ENCODE results near the gene AP2A2. TPM values are rescaled to one million over a fixed set of nuclear protein-coding genes. Genes with fewer than 3 reads are reported as not detected.

AP2A2 gene
- total RNA-seq, 1 donor from 2014 or later = 53.8 TPM

DNA sequence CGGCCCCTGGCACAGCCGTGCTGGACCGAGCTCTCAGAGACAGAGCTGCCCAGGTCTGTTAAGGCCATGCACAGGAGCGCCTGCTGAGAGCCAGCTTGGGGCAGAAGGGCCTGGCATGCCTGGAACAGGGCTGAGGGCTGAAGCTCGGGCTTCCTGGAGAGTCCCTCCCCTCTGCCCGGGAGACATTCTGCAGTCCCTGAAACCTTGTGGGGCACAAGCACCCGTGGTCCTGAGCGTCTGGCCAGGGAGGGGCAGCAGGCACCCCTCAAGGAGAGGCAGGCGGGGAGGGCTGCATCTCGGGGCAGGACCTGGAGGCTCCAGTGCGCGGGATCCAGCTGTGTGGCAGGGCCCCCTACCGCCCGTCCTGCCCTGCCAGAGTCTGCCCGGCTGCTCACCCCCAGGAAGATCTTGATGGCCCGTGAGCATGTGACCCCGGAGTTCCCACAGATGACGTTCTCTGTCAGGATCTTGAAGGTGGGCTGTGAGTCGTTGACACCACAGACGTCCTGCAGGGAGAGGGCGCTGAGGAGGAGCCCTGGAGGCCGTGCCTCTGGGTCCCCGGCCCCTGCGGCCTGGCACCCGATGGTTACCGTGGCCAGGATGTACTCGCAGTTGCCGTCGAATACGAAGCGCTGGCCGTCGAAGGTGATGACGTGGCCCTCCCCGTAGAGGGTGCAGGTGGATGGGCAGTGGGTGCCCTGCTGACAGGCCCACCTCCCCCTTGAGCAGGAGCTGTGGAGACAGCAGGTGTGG lies 99.9 kb downstream of the AP2A2 start:
- Mint-ChIP-seq H3K4me1 (no peaks in the 10 kb centered on the region), H3K36me3 (ENCODE audit: low read depth) (no peaks in the 10 kb centered on the region), H3K9me3 (no peaks in the 10 kb centered on the region), H3K27ac (no peak overlapping the region), H3K4me3 (no peak overlapping the region), H3K27me3 (no peaks in the 10 kb centered on the region)
- intact Hi-C loops (cut with micrococcal nuclease) = no loop called here
- DNase-seq = no peak

DNA sequence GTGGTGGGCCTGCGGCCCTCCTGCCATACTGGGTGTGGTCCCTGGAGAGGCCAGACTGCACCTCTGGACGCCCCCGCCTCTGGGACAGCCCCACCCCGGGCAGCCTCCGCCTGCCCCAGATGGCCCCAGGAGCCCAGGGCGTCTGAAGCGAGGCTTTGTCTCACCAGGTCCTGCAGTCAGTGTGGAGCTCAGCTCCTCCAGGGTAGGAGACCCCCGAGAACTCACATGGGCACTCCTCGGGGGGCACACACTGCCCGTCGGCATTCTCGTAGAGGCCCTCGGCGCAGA lies 100.4 kb downstream of the AP2A2 start:
- DNase-seq = no peak
- Mint-ChIP-seq H3K9me3 (no peaks in the 10 kb centered on the region), H3K4me1 (no peaks in the 10 kb centered on the region), H3K4me3 (no peak overlapping the region), H3K27me3 (no peaks in the 10 kb centered on the region), H3K27ac (no peak overlapping the region), H3K36me3 (ENCODE audit: low read depth) (no peaks in the 10 kb centered on the region)
- intact Hi-C loops (cut with micrococcal nuclease) = no loop called here

DNA sequence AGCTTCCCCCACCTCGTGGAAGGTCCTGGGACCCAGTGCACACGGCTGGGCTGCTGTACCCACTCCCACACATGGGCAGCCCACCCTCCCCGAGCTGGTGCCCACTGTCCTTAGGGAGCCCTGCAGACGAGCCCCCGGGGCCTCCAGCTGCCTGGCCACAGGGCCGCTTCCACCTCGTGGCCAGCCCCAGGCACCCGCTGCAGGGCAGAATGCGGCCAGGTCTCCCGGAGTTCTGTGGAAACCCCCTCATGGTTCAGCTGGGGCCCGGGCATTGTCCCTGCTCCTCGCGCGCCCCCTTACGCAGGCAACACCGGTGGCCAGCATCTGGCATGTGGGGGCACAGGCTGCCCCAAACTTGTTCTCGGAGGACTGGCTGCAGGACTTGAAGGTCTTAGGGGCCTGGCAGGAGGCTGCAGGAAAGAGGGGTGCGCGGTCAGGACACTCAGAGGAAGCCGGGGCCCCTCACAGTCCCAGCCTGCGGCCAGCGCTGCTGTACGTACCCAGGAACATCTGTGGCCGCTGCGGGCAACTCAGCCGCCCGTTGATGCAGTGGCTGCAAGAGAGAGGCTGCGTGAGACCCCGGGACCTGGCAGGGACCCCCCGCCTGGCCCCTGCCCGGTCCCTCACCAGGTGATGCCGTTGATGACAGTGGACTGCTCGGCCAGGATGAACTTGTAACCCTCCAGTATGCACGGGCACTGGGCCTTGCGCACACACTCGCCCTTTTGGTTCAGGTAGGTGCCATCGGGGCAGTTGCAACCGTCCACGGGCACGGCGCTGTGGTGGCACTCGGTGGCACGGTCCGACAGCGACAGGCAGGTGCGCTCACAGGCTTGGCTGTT lies 101.2 kb downstream of the AP2A2 start:
- Mint-ChIP-seq H3K4me3 (no peak overlapping the region), H3K27ac (no peak overlapping the region), H3K9me3 (no peaks in the 10 kb centered on the region), H3K4me1 (no peaks in the 10 kb centered on the region), H3K27me3 (no peaks in the 10 kb centered on the region), H3K36me3 (ENCODE audit: low read depth) (no peaks in the 10 kb centered on the region)
- intact Hi-C loops (cut with micrococcal nuclease) = no loop called here
- DNase-seq = no peak

DNA sequence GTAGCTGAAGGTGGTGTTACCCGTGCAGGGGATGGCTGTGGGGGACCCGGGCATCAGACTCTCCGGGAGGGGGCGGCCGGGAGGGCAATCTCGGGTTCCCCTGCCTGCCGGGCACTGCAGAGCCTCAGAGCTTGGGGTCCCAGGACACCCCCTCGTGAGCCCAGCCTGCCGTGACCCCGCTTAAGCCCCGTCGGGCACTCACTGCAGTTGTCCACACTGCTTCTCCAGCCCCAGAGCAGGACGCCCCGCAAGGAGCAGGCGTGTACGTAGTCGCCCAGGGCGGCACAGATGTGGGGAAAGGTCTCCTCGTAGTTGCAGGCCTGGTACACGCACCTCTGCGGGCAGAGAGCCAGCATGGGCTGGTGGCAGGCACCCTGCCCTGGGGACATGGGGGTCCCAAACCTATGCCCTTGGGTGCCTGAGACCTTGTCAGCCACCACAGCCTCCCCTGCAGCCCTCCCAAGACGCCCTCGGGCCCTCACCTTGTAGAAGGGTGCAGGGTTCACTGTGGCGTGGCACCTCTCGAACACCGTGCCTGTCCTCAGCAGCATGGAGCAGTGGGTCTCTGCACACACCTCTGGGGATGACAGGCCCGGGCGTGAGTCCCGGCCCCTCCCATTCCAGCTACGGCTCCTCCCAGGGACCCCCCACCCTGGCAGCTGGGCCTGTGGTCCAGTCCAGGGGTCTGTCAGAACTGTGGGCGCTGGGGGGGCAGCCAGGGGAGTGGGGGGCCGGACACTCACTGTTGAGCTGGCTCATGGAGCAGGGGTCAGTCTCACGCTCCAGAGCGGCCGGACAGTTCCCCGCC lies 102.0 kb downstream of the AP2A2 start:
- H3K27me3 Mint-ChIP-seq = no peaks in the 10 kb centered on the region
- H3K9me3 Mint-ChIP-seq = no peaks in the 10 kb centered on the region
- DNase-seq = no peak
- H3K4me1 Mint-ChIP-seq = no peaks in the 10 kb centered on the region
- no peak overlapping the region for H3K27ac Mint-ChIP-seq
- intact Hi-C loops (cut with micrococcal nuclease) = no loop called here
- H3K36me3 Mint-ChIP-seq (ENCODE audit: low read depth) = no peaks in the 10 kb centered on the region
- no peak overlapping the region for H3K4me3 Mint-ChIP-seq

DNA sequence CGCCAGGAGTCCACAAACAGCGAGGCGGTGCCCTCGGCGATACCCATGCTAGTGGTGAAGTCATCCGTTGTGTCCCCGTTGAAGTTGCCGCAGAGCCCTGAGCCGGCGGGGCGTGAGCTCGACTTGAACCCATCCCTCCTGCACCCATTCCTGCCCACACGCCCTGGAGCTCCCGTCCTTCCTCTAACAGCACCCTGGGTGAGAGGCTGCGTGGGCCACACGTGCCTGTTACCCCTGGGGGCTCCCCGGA lies 102.5 kb downstream of the AP2A2 start:
- Mint-ChIP-seq H3K4me1 (no peaks in the 10 kb centered on the region), H3K27ac (no peak overlapping the region), H3K27me3 (no peaks in the 10 kb centered on the region), H3K9me3 (no peaks in the 10 kb centered on the region), H3K4me3 (no peak overlapping the region), H3K36me3 (ENCODE audit: low read depth) (no peaks in the 10 kb centered on the region)
- intact Hi-C loops (cut with micrococcal nuclease) = no loop called here
- no peak for DNase-seq

DNA sequence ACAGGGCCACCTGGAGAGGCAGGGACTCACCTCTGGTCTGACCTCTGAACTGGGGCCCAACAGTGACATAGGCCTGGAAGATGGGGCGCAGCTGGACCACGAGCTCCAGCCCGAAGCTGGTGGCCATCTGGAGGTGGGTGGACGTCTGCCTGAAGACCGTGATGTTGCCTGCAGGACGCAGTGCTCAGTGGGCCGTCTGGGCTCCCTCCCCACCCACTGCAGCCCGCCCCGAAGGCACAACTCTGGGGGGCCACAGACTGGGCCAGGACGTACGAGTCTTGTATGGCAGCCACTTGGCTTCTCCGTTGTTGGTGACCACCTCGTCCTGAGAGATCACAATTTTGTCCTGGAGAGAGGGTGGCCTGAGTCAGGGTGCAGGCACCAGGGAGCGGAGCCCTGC lies 102.9 kb downstream of the AP2A2 start:
- intact Hi-C loops (cut with micrococcal nuclease) = no loop called here
- no peaks in the 10 kb centered on the region for H3K4me1 Mint-ChIP-seq
- no peak for DNase-seq
- H3K4me3 Mint-ChIP-seq = no peak overlapping the region
- no peaks in the 10 kb centered on the region for H3K27me3 Mint-ChIP-seq
- no peaks in the 10 kb centered on the region for H3K9me3 Mint-ChIP-seq
- H3K36me3 Mint-ChIP-seq (ENCODE audit: low read depth) = no peaks in the 10 kb centered on the region
- H3K27ac Mint-ChIP-seq = no peak overlapping the region

DNA sequence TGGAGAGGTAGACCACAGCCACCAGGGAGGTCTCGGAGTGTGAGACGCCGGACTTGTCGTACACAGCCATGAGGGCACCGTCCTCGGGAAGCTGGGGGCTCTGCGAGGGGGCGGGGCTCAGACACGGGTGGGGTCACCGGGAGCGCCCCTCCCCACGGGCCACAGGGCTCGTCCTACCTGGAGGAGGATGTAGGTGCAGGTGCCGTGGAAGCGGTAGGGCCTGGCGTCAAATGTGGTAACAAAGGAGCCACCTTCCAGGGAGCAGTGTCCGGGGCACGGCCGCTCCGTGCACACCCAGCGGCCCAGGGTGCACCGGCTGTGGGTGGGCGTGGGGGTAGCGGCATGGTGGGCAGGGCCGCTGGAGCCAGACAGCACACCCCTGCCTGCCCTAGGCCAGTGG lies 103.4 kb downstream of the AP2A2 start:
- no peaks in the 10 kb centered on the region for H3K36me3 Mint-ChIP-seq (ENCODE audit: low read depth)
- H3K9me3 Mint-ChIP-seq = no peaks in the 10 kb centered on the region
- DNase-seq = no peak
- no peaks in the 10 kb centered on the region for H3K27me3 Mint-ChIP-seq
- no peak overlapping the region for H3K27ac Mint-ChIP-seq
- no peak overlapping the region for H3K4me3 Mint-ChIP-seq
- intact Hi-C loops (cut with micrococcal nuclease) = no loop called here
- no peaks in the 10 kb centered on the region for H3K4me1 Mint-ChIP-seq

DNA sequence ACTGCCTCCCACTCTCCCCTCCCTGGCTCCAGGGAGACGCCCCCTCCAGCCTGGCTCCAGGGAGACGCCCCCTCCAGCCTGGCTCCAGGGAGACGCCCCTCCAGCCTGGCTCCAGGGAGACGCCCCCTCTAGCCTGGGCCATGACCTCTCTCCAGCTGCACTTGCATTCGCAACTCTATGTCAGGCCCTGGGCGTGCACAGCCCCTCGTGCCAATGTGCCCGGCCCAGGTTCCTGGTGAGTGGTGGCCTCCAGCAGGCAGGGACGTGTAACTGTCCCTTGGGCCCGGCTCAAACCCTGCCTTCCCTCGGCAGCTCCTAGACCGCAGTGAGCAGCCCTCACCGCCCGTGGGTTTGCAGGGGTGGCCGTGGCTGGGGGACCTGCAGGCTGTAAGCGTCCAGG lies 104.0 kb downstream of the AP2A2 start:
- Mint-ChIP-seq H3K27ac (no peak overlapping the region), H3K36me3 (ENCODE audit: low read depth) (no peaks in the 10 kb centered on the region), H3K27me3 (no peaks in the 10 kb centered on the region), H3K4me1 (no peaks in the 10 kb centered on the region), H3K9me3 (no peaks in the 10 kb centered on the region), H3K4me3 (no peak overlapping the region)
- intact Hi-C loops (cut with micrococcal nuclease) = no loop called here
- DNase-seq = no peak

DNA sequence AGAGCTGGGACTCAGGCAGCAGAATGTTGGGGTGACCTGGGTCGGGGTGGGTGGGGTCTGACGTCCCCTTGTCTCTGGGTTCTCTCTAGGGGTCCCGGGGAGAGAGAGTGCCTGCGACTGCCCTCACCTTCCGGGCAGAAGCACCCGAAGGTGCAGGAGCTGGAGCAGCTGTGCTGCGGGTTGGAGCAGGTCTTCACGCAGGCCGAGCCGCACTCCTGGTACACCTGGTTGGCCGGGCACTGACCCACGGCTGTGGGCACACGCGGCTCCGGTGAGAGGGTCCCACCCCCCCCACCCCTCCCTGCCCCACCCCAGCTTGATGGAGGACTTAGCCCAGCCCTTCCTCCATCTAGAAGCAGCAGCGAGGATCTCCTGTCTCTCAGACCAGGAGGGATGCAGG lies 104.4 kb downstream of the AP2A2 start:
- intact Hi-C loops (cut with micrococcal nuclease) = no loop called here
- no peak overlapping the region for H3K4me3 Mint-ChIP-seq
- H3K4me1 Mint-ChIP-seq = no peaks in the 10 kb centered on the region
- no peaks in the 10 kb centered on the region for H3K27me3 Mint-ChIP-seq
- H3K36me3 Mint-ChIP-seq (ENCODE audit: low read depth) = no peaks in the 10 kb centered on the region
- H3K27ac Mint-ChIP-seq = no peak overlapping the region
- no peak for DNase-seq
- H3K9me3 Mint-ChIP-seq = no peaks in the 10 kb centered on the region

DNA sequence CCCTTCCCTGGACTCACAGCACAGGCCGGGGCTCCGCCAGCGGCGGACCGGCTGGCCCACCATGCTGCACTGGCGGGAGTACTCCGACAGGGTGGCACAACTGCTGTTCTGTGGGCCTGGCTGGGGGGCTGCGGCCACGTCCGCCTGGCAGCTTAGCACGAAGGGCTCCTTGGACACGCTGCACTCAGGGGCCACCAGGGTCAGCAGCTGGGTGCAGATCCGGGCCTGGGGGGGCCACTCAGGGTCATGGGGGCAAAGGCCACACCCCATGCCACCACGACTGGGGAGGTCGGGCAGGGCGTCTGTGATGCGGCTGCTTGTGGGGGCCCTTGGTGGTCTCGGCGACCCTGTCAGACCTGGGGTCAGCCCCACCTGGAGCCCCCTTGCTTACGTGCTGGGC lies 104.9 kb downstream of the AP2A2 start:
- Mint-ChIP-seq H3K9me3 (no peaks in the 10 kb centered on the region), H3K27me3 (no peaks in the 10 kb centered on the region), H3K27ac (no peak overlapping the region), H3K4me3 (no peak overlapping the region), H3K36me3 (ENCODE audit: low read depth) (no peaks in the 10 kb centered on the region), H3K4me1 (no peaks in the 10 kb centered on the region)
- DNase-seq = no peak
- intact Hi-C loops (cut with micrococcal nuclease) = no loop called here

DNA sequence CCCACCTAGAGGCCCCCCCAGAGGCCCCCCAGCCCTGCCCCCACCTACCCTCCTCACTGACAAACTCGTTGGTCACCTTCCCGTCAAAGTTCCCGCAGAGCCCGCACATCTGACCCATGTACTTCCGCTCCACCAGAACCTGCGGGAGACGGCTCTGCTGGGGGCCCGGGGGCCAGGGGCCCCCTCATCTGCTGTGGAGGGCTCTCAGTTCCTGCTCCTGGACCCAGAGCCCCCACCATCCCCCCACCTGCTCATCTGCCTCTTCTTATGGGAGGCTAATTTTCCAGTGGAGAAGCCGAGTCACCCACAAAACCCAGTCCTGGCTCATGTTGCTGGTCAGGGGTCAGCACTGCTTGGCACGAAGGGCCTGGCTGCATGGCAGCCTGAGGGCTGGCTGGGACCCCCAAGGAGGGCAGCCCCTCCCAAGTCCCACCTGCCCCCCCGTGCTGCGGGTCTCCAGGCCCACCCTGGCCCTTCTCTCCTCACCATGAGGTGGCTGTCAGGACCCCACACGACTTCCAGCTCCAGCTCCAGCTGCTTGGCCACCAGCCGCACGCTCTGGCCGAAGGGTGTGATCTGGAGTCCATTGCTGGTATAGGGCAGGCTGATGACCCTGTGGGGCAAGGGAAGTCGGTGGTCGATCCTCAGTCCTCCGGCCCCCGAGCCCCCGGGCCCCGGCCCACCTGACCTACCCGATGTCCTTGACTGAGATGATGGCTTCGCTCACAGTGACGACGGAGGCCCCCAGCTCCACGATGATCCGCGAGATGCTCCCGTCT lies 105.6 kb downstream of the AP2A2 start:
- H3K36me3 Mint-ChIP-seq (ENCODE audit: low read depth) = no peaks in the 10 kb centered on the region

DNA sequence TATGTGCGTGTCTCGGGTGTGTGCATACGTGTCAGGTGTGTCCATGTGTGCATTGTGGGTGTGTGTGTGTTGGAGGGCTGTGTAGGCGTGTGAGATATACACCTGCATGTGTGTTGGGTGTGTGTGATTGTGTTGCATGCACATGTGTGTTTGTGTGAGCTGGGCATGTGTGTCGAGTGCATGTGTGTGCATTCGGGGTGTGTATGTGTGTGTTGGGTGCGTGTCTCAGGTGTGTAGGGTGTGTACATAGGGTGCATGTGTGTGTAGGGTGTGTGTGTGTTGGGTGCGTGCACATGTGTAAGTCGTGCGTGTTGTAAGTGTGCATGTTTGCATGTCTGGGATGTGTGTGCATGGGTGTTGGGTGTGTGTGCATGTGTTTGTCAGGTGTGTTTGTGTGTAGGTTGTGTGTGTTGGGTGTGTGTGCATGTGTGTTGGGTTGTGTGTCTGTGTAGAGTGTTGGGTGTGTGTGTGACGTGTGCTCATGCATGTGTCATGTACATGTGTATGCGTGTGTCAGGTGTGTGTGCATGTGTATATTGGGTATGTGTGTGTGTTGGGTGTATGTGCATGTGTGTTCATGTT lies 106.7 kb downstream of the AP2A2 start:
- no peak overlapping the region for H3K4me3 Mint-ChIP-seq
- no peaks in the 10 kb centered on the region for H3K9me3 Mint-ChIP-seq
- H3K36me3 Mint-ChIP-seq (ENCODE audit: low read depth) = no peaks in the 10 kb centered on the region
- no peak for DNase-seq
- no peaks in the 10 kb centered on the region for H3K4me1 Mint-ChIP-seq
- intact Hi-C loops (cut with micrococcal nuclease) = no loop called here
- H3K27ac Mint-ChIP-seq = no peak overlapping the region
- H3K27me3 Mint-ChIP-seq = no peaks in the 10 kb centered on the region

More for the DNA sequence above, 105.6 kb downstream of the AP2A2 start:
- intact Hi-C loops (cut with micrococcal nuclease) = no loop called here
- H3K4me1 Mint-ChIP-seq = no peaks in the 10 kb centered on the region
- H3K27me3 Mint-ChIP-seq = no peaks in the 10 kb centered on the region
- no peaks in the 10 kb centered on the region for H3K9me3 Mint-ChIP-seq
- no peak for DNase-seq
- no peak overlapping the region for H3K4me3 Mint-ChIP-seq
- no peak overlapping the region for H3K27ac Mint-ChIP-seq

DNA sequence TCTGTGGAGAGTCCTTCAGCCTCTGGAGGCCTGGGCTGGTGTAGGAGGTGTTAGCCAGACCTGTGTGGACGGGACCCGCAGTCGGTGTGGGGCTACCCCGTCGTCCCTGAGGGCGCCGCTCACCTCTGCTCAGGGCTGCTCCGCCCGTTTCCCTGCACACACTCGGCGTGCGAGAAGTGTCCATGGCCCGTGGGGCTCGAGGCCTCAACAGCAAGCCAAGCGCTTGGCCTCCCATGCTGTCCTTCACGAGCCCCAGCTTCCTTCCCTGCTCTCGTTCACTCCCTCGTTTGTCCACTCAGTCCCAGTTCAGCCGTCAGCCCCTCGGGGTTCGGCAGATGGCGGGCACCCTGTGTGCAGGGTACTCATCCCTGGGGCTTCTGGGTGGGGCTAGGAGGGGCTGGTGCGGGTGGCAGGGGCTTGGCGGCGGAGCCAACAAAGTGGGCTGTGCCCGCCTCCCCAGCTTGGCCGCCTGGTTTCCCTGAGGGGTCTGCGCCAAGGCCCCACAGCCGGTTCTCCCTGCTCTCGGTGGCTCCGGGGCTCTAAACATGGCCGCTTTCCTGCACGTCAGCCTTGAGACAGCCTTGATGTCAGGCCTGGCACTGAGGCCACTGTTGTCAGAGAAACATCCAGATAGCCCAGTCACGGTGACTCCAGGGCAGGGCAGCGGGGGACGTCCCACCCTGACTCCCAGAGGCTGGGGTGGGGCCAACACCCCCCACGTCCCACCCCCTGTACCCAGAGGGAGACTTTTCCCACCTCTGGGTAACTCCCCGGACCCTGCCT lies 107.5 kb downstream of the AP2A2 start:
- no peak overlapping the region for H3K27ac Mint-ChIP-seq
- no peak overlapping the region for H3K4me3 Mint-ChIP-seq
- no peaks in the 10 kb centered on the region for H3K4me1 Mint-ChIP-seq

More for the DNA sequence above, 107.5 kb downstream of the AP2A2 start:
- Mint-ChIP-seq H3K9me3 (no peaks in the 10 kb centered on the region), H3K36me3 (ENCODE audit: low read depth) (no peaks in the 10 kb centered on the region), H3K27me3 (no peaks in the 10 kb centered on the region)
- no peak for DNase-seq
- intact Hi-C loops (cut with micrococcal nuclease) = no loop called here

All from activated CD4-positive, alpha-beta T cell treated with anti-CD3 and anti-CD28 coated beads, Interleukin-2, amount 10 ng/mL, durations not matched to agents 24 days and 14 days (primary cell).